NOMO-1 treated with DMSO at 0.1 percent for 48 hours (cell line): Measurements from ENCODE around the gene ALDH3A2.
A peak's percentile ranks its signal among the peaks of the same experiment; 100 is the strongest.

Source experiments
- DNase-seq: peaks from one replicate; lab custom pipeline; 2025; ENCODE audit not compliant: unreplicated experiment; lab: John Stamatoyannopoulos, UW

Gene ALDH3A2

GRCh38 chr17:19713901-19714361 is 65.4 kb downstream of the ALDH3A2 start:
- DNase-seq, result no peak

- DNase-seq, result no peak
Measured at GRCh38 chr17:19714542-19715411, 66.2 kb downstream of the ALDH3A2 start.

DNA sequence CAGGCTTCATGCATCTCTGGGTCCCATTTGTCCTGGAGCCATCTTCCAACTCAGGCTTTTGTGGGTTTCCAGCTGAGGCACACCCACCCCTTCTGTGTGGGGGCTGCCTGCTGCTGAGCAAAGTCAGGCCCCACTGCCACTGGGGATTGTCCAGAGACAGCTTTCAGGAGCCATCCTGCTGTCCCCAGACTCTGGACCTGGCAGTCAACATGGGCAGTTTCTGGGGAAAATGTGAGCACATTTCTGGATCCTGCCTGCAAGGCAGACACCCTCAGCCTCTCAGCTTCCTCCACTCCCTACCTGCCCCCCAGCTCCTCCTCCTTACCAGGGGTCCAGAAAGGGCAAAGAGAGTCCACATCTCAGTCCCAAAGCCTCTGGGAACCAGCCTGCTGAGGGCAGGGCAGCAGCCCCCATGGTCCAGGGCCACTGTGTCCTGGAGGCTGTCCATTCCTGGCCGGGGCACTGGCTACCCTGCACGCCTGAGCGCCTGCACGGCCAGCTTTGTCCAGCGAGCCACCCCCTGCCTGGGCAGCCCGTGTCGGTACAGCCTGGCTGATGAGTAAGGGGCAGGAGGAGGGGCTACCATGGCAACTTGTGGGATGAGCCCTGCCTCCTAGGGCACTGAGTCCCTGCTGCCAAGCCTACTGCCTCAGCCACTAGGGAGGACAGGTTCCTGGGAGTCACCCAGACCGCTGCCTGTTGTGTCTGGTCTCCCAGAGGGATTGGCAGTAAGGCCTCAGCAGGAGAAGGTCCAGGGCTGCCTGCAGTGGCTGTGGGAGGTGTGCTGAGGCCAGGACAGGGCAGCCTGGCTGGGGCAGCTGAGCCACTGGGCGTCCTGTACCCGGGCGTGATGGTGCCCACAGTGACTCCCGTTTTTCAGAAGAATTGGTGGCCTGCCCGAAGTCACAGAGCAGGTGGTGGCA is 67.8 kb downstream of the ALDH3A2 start, which contains the start of gene SLC47A2:
Gene SLC47A2, minus strand, starts transcription at position 477 of the 923 bp plus-strand sequence. Its CDS starts 29 bp downstream, at position 448.
- no peak for DNase-seq

GRCh38 chr17:19717031-19717360 is 68.4 kb downstream of the ALDH3A2 start:
- no peak for DNase-seq

- DNase-seq, result no peak
Measured at GRCh38 chr17:19717411-19717908, 68.9 kb downstream of the ALDH3A2 start.

GRCh38 chr17:19718041-19718612 is 69.6 kb downstream of the ALDH3A2 start:
- no peak for DNase-seq

GRCh38 chr17:19718613-19719354 is 70.2 kb downstream of the ALDH3A2 start:
- no peak for DNase-seq

GRCh38 chr17:19719355-19720209 is 71.0 kb downstream of the ALDH3A2 start:
- no peak for DNase-seq

DNA sequence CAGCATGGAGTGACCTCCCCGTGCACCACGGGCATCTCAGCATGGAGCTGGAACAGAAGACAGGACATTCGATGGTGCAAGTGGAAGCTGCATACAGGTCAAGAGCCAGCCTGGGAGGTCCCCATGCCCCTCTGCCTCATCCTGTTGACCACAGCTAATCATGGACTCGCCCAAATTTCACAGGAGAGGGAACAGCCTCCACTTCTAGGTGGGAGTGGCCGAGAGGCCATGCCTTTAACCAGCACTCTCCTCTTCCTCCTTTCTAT is 71.6 kb downstream of the ALDH3A2 start:
- DNase-seq, result peak; percentile 42

DNA sequence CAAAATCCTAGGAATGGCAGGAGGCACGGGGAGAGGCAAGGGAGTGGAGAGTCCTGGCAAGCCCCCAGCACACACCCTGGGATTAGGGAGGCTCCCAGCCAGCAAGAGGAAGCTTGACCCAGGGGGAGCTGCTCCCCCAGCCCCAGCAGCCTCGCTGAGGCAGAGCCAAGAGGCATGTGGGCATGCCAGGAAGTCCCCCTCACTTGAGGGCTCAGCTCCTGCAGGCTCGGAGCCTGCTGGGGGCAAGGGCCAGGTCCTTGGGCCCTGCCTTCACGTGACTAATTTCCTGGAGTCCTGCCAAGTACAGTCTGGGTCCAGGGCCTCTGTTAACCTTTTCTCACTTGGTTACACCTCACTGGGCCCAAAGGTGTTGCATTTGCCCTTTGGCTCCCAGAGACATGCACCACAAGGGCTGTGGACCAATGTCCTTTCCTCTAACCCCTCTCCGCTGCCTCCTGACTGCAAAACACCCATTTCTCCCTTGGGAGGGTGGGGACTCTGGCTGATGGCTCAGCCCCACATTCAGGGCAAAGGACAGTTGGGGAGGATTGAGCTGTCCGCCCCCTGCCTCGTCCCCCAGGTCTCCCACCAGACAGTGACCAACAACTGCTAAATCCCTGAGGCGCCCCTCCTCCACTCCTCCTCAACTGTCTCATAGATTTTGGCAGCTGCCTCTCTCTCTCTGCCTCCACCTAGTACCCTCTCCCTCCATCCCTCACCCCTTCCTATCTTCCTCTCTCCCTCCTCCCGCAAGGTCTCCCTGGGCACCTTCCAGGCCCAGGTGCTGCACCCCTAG is 72.3 kb downstream of the ALDH3A2 start:
- no peak for DNase-seq

DNA sequence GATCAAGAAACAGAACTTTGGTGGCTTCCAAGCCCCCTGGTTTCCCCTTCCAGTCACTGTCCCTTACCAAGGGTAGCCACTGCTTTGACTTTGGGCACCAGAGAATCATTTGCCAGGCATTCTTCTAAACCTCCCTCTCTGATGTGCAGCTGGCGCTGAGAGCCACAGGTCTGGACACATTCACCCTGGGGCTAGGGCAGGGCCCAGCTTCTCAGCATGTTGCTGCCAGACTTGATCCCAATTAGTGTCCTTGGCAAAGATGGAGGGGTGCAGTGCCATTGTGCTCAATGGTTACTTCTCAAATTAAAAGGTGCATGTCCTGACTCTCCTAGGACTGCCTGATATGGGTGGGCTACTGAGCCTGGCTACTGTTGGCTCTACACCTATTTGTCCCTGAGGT is 75.4 kb downstream of the ALDH3A2 start:
- DNase-seq, result no peak

GRCh38 chr17:19724501-19725420 is 76.2 kb downstream of the ALDH3A2 start:
- peak; percentile 79 for DNase-seq

DNA sequence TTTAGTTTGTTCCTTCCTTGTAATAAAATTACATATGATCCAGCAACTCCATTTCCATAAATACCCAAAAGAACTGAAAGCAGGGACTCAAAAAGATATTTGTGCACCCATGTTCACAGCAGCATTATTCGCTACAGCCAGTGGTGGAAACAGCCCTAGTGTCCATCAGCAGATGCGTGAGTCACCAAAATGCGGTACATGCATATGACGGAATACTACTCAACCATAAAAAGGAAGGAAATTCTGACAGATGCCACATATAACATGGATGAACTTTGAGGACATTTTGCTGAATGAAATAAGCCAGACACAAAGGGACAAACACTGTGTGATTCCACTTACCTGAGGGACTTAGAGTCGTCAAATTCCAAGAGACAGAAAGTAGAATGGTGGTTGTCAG is 76.9 kb downstream of the ALDH3A2 start:
- no peak for DNase-seq

DNA sequence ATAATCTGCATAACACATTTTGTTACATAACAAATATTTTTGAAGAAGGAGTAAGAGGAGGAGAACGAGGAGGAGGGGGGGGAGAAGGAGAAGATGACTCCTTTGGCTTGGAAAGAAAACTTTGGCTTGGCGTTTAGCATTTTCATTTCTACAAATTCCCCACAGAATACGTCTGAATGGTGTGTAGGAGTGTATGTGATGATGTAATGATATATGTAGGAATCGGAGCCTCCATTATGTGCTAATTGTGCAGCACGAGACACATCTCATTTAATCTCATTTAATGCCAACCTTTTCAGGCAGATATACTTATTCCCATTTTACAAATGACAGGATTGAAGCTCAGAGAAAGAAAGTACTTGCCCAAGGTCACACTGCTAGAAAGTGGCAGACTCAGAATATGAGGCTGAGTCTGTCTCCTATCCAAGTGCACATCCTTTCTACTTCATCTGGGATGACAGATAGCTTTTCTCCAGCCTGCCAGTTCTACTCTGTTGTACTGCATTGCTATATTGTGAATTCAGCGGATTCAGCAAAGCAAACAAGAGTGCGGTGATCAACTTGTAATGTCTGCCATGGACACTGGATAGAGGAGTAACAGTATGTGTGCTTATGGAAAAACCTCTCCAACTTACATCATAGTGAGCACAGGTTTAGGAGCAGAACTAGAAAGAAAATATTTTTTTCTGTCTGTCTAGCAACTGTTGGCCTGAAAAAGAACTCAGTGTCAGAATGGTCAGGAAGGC is 78.3 kb downstream of the ALDH3A2 start:
- no peak for DNase-seq
